Ureter (tissue), 1 donor: ENCODE measurements around the gene BPIFB1. TPM values are rescaled to one million over a fixed set of nuclear protein-coding genes. Genes with fewer than 3 reads are reported as not detected.

Experiments
- total RNA-seq: library from RNA; stranded (reverse); gene quantifications from one replicate; pipeline ENCODE4 v1.2.4, GENCODE V29; 2023
- donor health status: DM: yes; HTN: yes; CAD: no.

Gene BPIFB1
- total RNA-seq, 1 donor from 2014 or later: 0.65 TPM

Other genes with a start within 250 kb of the BPIFB1 start
- gene BPIFB3, start 229.3 kb upstream of the BPIFB1 start, total RNA-seq: not detected
- gene BPIFB4, start 203.6 kb upstream of the BPIFB1 start, total RNA-seq: not detected
- gene BPIFA2, start 115.1 kb upstream of the BPIFB1 start, total RNA-seq: not detected
- gene BPIFA3, start 65.9 kb upstream of the BPIFB1 start, total RNA-seq: not detected
- gene BPIFA1, start 47.2 kb upstream of the BPIFB1 start, total RNA-seq: not detected
- 24.9 TPM for gene CDK5RAP1, start 118.3 kb downstream of the BPIFB1 start, total RNA-seq
- 9.6 TPM for gene SNTA1, start 160.5 kb downstream of the BPIFB1 start, total RNA-seq
- 20.7 TPM for gene CBFA2T2, start 206.9 kb downstream of the BPIFB1 start, total RNA-seq